ENCODE measurements around the gene DCUN1D1.

DNA sequence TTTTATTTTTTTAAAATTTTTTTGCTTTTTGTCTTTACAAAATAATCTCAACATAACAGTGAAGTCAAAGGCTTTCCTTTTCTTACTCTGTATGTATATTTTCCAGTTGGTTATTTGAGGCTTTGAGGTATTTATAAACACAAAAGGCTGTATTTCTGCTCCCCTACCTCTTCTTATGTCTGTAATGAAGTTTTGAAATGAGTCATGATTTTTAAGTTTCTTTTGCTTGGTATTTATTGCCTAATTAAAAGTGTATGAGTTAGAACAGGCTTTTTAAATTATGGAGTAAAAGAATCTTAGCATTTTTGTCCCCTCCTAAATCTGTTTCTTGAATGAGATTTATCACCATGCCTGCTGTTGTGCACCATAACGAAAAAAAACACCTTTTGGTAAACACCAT is 66.0 kb downstream of the DCUN1D1 start:
- TF ChIP-seq, protein P1, sequence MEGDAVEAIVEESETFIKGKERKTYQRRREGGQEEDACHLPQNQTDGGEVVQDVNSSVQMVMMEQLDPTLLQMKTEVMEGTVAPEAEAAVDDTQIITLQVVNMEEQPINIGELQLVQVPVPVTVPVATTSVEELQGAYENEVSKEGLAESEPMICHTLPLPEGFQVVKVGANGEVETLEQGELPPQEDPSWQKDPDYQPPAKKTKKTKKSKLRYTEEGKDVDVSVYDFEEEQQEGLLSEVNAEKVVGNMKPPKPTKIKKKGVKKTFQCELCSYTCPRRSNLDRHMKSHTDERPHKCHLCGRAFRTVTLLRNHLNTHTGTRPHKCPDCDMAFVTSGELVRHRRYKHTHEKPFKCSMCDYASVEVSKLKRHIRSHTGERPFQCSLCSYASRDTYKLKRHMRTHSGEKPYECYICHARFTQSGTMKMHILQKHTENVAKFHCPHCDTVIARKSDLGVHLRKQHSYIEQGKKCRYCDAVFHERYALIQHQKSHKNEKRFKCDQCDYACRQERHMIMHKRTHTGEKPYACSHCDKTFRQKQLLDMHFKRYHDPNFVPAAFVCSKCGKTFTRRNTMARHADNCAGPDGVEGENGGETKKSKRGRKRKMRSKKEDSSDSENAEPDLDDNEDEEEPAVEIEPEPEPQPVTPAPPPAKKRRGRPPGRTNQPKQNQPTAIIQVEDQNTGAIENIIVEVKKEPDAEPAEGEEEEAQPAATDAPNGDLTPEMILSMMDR (IDR thresholded peaks at IDR 0.05; ENCODE audit: insufficient read depth, low read length, poor library complexity, severe bottlenecking) = no peak
- TF ChIP-seq EZH2phosphoT487 (conservative IDR thresholded peaks at IDR 0.05; ENCODE audit: low read length) = no peak

All from SU-DHL-6 (cell line).